Right lobe of liver (tissue), 6 donors: ENCODE data around the gene CCL3. TPM values are rescaled to one million over a fixed set of nuclear protein-coding genes. Genes with fewer than 3 reads are reported as not detected.
"Not testable (repeated sequence)": the region's sequence is repeated elsewhere in the genome, so short reads cannot be mapped to it uniquely, and the experiment has no call there.

Source experiments
- ATAC-seq, 4 donors: fragments of 200-7000 bp; cut with Tn5 transposase; one replicate each; pipeline ENCODE4 v1.9.1; 2020; ENCODE audit warnings: mild to moderate bottlenecking in 4 of 4, moderate library complexity in 4 of 4
- DNase-seq, 3 donors: peaks; one replicate each; pipeline ENCODE4 v3.0.0-alpha.2; 2020
- H3K27ac ChIP-seq, 3 donors: fragments of 200-600 bp; one replicate each; pipeline ENCODE4 v1.8.0; 2022
- H3K27me3 ChIP-seq, 2 donors: fragments of 200-600 bp; one replicate each; pipeline ENCODE4 v1.8.0; 2022
- H3K36me3 ChIP-seq, 4 donors: fragments of 200-600 bp; sonication (generic) in 1 of 4; one replicate each; pipeline versions ENCODE4 v1.5.1 to v1.8.0; 2017 to 2022; ENCODE audit warnings: control low read depth in 1 of 4
- H3K4me1 ChIP-seq, 4 donors: fragments of 200-600 bp; sonication (generic) in 1 of 4; one replicate each; pipeline versions ENCODE4 v1.5.1 to v1.8.0; 2017 to 2022; ENCODE audit warnings: control low read depth in 1 of 4
- H3K4me3 ChIP-seq, 3 donors: fragments of 200-600 bp; one replicate each; pipeline ENCODE4 v1.8.0; 2022
- H3K9me3 ChIP-seq, 4 donors: fragments of 200-600 bp; sonication (generic) in 1 of 4; one replicate each; pipeline versions ENCODE4 v1.5.1 to v1.8.0; 2017 to 2022; ENCODE audit warnings: control low read depth in 1 of 4
- CTCF ChIP-seq, 4 donors: fragments of 200-600 bp in 3 of 4; fragments of 450-650 bp in 1 of 4; IDR thresholded peaks; one replicate each; pipeline versions ENCODE4 v1.5.1 to v1.8.0; 2016 to 2022; ENCODE audit warnings: antibody characterized with exemption in 4 of 4, mild to moderate bottlenecking in 2 of 4
- POLR2A ChIP-seq: fragments of 450-650 bp; IDR thresholded peaks from one replicate; pipeline ENCODE4 v1.6.1; 2017; ENCODE audit warnings: antibody characterized with exemption, mild to moderate bottlenecking
- WGBS: methylation state at CpG from one replicate; pipeline ENCODE4 v1.1.6; 2018; ENCODE audit warnings: low coverage, low lambda C conversion rate; ENCODE audit not compliant: insufficient coverage; ENCODE audit errors: missing lambda C conversion rate; 5-methylcytosine and 5-hydroxymethylcytosine counted together
- intact Hi-C, 2 donors: fragments of 100-400 bp; cut with DNase I; formaldehyde crosslinking; loops; one replicate each; pipeline versions ENCODE4 v1.11.2 to v1.14.1; 2022
- total RNA-seq, 6 experiments: library from RNA; depleted of rRNA in 2 of 6; stranded (reverse); fragments of >200 nt in 2 of 6; fragmentation: NEBNext Ultra II Directional in 3 of 6; extraction: Animal tissue kit (Norgen Biotek cat#: 25700) in 3 of 6; gene quantifications; one replicate each; pipeline versions ENCODE4 v1.1.0 to v1.2.4, GENCODE V29; 2016 to 2023
- donor health status: DM: no; HTN: yes; CAD: no.
- donor health status: DM: no; HTN: no; CAD: no.
- donor health status: DM: no; HTN: no; CAD: no.
- donor health status: DM: no; HTN: yes; CAD: no.
- donor health status: DM: no; HTN: yes; CAD: no.

The CCL3 gene
- total RNA-seq, 6 experiments from 2014 or later = 0.43 to 18.2 (median 0.53) TPM; not detected in 1

- intact Hi-C loops = loop anchor here (5.0 kb wide), 1 partner anchor 70 kb away; no protein-coding TSS in a partner anchor
- no peak overlapping the region for H3K4me3 ChIP-seq
- no peaks in the 10 kb centered on the region for H3K9me3 ChIP-seq
- TF ChIP-seq POLR2A (no peak), CTCF (IDR thresholded peaks at IDR 0.05) (no peak)
- no peak for ATAC-seq
- no peak overlapping the region for H3K27ac ChIP-seq
- no peaks in the 10 kb centered on the region for H3K36me3 ChIP-seq
- no peaks in the 10 kb centered on the region for H3K27me3 ChIP-seq
- DNase-seq = no peak
- H3K4me1 ChIP-seq = no peaks in the 10 kb centered on the region
Observed at GRCh38 chr17:36112572-36112971, 22.6 kb upstream of the CCL3 start.

GRCh38 chr17:36111068-36111490 is 21.1 kb upstream of the CCL3 start:
- intact Hi-C loops = loop anchor here (5.0 kb wide), 1 partner anchor 71 kb away; no protein-coding TSS in a partner anchor
- H3K4me3 ChIP-seq = no peak overlapping the region
- WGBS = 70% methylated on average over 4 of the region's 4 CpGs

GRCh38 chr17:36108265-36108664 is 18.3 kb upstream of the CCL3 start:
- H3K4me3 ChIP-seq, H3K9me3 ChIP-seq, H3K27me3 ChIP-seq, H3K27ac ChIP-seq, intact Hi-C loops, DNase-seq, H3K4me1 ChIP-seq, H3K36me3 ChIP-seq: not testable (repeated sequence)
- ATAC-seq = peak in 3 of 4 donors; percentile 29 to 41 (median 39)
- WGBS = 43% methylated on average over 5 of the region's 5 CpGs

More at GRCh38 chr17:36111068-36111490, 21.1 kb upstream of the CCL3 start:
- H3K9me3 ChIP-seq = no peaks in the 10 kb centered on the region
- ATAC-seq = no peak
- no peak for TF ChIP-seq POLR2A
- no peak for TF ChIP-seq CTCF (IDR thresholded peaks at IDR 0.05)
- no peaks in the 10 kb centered on the region for H3K27me3 ChIP-seq
- no peak overlapping the region for H3K27ac ChIP-seq
- H3K4me1 ChIP-seq = no peaks in the 10 kb centered on the region
- DNase-seq = no peak
- H3K36me3 ChIP-seq = no peaks in the 10 kb centered on the region

- peak in 3 of 4 donors; percentile 12 to 19 (median 13) for ATAC-seq
- no peaks in the 10 kb centered on the region for H3K9me3 ChIP-seq
- H3K27me3 ChIP-seq = no peaks in the 10 kb centered on the region
- H3K4me3 ChIP-seq = no peak overlapping the region
- DNase-seq = no peak
- TF ChIP-seq CTCF (IDR thresholded peaks at IDR 0.05) = no peak
- H3K27ac ChIP-seq = no peak overlapping the region
- intact Hi-C loops = no loop called here
- WGBS = no CpG with 5 or more reads among the region's 3 CpGs
- H3K36me3 ChIP-seq = no peaks in the 10 kb centered on the region
- H3K4me1 ChIP-seq = no peaks in the 10 kb centered on the region
Observed at GRCh38 chr17:36107660-36108059, 17.7 kb upstream of the CCL3 start.

- Histone ChIP-seq H3K27me3 (no peaks in the 10 kb centered on the region), H3K27ac (no peak overlapping the region), H3K36me3 (no peaks in the 10 kb centered on the region), H3K9me3 (no peaks in the 10 kb centered on the region), H3K4me1 (no peaks in the 10 kb centered on the region), H3K4me3 (no peak overlapping the region)
- no peak for TF ChIP-seq POLR2A
- TF ChIP-seq CTCF (IDR thresholded peaks at IDR 0.05) = no peak
- no CpG with 5 or more reads among the region's 6 CpGs for WGBS
- DNase-seq = no peak
- no peak for ATAC-seq
- intact Hi-C loops = no loop called here
Observed at GRCh38 chr17:36106493-36106835, 16.5 kb upstream of the CCL3 start.
